Stimulated activated CD4-positive, alpha-beta T cell treated with anti-CD3 and anti-CD28 coated beads, TNF-alpha, amount 100 ng/mL, for 48 hours (primary cell): Measurements from ENCODE around the gene RAD51B.

ENCODE experiments used
- DNase-seq, 3 donors: peaks; one replicate each; pipeline ENCODE4 v3.0.0-alpha.2; 2020; ENCODE audit warnings: low read depth in 3 of 3

Gene RAD51B

DNA sequence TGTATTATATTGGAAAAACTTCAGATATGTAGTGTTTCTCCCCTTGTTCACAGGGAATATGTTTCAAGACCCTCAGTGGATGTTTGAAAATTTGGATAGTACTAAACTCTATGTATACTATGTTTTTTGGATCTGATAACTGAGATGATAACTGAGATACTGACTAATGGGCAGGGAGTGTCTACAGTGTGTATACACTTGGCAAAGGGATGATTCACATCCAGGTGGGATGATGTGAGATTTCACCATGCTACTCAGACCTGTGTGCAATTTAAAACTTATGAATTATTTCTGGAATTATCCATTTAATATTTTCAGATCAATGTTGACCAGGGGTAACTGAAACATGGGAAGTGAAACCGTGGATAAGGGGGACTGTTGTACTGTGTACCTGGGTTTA lies 13.8 kb downstream of the RAD51B start:
- no peak for DNase-seq

DNA sequence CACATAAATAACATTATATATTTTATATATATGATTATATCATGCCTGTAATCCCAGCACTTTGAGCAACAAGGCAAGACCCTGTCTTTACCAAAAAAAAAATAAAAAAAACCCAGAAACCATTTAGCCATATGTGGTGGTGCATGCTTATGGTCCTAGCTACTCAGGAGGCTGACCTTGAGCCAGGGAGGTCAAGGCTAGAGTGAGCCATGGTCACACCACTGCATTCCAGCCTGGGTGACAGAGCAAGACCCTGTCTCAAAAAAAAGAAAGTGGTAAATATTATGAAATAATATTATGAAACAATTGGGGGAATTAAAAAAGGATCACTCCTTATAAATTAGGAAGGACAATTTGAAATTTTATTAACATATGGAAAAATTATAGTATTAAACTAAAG lies 16.0 kb downstream of the RAD51B start:
- no peak for DNase-seq

DNA sequence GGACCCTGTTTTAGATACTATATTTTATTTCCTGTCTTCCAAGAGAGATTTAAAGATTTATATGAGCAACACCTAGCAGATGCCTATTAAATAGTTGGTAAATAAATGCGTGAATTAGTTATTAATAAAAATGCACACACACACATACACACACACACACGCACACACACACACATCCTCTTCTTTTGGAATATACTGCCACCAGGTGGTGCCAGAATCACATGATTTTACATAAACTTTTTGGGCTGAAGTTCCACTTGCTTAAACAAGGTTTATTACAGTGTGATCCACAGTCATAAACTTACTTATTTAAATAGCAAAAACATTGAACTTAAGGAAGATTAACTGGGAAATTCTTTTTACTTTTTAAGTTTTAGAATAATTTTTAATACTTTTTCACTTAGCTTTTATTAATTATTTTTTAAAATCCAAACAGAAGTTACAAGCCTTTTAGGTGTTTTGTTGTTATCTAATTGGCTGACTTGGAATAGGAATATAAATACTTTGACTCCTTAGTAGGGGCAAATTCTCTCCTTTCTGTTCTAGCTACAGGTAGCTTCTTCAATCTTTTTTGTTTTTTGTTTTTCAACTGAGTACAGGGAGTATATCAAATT lies 17.5 kb downstream of the RAD51B start:
- DNase-seq: no peak

DNA sequence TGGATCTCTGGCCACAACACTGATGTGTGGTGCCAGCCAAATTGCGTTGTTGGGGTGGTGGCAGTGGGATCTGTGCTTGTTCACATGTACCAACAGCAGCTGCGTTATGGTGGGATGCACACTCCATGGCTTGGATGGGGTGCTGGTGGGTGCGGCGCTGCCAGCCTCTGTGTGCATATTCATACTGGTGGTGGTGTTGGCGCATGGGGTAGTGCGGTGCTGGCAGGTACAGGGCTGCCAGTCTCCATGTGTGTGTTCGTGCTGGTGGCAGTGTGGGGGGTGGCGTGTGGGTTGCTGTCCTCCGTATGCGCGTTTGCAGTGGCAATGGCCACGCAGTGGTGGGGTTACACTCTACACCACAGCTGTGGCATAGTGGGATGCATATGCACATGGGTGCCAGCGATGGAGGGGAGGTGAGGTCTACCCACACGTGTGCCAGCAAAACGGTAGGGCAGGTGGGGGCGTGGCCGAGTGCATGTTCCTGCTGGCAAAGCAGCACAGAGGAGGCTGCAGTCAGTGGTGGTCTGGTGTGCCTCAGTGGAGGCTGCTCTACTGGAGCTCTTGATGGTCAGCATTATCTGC lies 26.5 kb downstream of the RAD51B start:
- DNase-seq: no peak

DNA sequence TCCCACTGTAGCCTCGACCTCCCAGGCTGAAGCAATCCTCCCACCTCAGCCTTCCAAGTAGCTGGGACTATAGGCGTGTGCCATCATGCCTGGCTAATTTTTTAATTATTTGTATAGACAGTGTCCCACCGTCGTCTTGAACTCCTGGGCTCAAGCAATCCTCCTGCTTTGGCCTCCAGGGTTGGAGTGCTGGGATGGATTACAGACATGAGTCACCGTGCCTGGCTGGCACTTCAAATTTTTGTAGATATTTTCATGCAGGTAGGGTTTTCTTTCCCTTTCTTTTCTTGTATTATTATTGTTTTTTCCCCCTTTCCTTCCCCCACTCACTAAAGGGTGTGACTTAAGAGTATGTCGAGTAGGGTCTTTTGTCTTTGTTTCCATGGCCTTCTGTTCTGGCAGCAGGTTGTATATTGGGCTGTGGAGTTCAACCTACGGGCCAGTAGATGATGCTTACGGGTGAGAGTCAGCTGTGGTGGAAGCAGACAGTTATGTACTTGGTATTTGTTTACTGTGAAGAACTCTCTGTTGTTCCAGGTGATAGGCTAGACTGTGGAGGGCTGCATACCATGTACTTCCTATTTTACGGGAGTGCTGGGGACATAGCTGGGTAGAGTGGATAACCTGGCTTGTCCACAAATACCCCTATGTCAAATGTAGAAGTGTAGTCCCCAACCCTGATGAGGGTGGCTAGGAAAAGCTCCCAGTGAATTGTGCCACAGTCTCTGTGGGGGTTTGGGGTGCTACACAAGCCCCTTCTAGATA lies 30.7 kb downstream of the RAD51B start:
- no peak for DNase-seq

DNA sequence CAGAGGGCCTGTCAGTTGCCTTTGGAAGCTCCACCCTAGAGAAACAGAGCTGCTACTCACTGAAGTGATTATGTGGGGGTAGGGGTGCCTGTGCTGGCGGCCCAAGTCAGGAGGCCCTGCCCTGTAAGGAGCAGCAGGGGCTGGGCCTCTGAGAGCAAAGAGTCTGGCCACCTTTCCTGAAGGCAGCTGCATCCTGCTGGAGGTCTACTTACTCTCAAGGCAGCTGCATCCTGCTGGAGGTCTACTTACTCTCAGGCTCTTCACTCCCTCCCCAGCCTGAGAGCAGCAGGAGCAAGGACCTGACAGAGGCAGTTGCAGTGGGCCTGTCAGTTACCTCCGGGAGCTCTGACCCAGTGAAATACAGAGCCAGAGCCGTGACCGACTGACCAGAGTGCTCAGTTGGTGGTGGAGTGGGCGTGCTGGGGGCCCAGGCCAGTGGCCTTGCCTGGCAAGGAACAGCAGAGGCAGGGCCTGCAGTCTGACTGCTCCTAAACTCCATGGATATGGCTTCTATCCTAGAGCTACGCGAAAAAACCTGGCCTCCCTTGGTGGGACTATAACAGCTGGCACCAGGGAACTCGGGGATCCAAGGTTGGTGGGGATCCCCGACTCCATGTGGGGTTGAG lies 32.3 kb downstream of the RAD51B start:
- DNase-seq: no peak

DNA sequence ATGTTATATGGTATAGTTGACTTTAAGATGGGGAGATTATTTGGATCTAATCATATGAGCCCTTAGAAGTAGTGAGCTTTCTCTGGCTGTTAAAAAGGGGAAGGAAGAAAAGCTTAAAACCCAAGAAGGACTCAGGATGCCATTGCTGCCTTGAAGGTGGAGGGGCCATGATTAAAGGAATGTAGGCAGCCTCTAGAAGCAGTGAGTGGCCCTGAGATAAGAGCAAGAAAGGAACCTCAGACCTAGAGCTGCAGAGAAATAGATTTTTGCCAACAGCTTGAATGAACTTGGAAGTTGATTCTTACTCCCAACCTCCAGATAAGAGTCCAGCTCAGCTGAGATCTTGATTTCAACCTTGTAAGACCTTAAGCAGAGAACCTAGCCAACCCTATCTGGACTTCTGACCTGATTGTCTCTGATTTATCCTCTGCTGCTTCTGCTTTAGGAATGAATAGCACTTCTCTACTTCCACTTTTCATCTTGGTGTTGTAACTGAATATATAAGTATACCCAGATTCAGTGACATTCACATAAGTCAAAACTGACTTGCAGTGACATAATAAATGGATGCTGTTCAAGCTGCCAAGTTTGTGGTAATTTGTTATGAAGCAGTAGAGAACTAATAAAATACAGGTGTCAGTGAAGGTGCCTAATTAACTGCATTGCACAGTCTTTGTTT lies 33.5 kb downstream of the RAD51B start:
- no peak for DNase-seq

DNA sequence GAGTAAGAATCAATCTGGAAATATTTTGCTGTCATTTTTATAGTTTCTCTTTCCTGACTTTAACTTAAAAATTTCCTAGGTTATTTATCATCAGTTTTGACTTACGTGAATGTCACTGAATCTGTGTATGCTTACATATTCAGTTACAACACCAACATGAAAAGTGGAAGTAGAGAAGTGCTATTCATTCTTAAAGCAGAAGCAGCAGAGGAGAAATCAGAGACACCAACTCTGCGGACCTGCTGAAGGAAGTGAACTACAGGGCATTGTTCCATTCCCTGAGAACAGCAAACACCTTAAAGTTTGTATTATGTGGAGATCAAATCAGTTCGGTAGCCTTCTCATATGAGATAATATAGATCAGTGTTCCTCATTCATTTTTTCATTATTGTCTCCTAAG lies 34.1 kb downstream of the RAD51B start:
- DNase-seq: no peak

DNA sequence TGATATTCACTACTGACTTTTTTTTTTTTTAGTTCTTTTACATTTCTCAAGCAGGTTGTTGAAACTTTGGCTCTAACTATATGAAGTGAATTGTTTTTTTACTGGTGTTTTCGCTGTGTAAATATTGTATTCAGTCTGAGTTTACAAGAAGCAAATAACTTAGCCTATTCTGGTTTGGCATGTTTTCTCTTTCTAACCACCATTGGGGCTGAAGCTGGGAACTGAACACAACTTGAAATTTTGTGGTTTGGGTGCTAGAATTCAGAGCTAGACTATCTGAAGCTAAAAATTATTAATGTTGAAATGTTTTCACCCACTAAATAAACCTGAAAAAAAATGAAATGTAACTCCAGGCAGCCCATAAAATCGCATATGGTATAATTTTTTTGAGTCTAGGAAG lies 37.2 kb downstream of the RAD51B start:
- DNase-seq: no peak

DNA sequence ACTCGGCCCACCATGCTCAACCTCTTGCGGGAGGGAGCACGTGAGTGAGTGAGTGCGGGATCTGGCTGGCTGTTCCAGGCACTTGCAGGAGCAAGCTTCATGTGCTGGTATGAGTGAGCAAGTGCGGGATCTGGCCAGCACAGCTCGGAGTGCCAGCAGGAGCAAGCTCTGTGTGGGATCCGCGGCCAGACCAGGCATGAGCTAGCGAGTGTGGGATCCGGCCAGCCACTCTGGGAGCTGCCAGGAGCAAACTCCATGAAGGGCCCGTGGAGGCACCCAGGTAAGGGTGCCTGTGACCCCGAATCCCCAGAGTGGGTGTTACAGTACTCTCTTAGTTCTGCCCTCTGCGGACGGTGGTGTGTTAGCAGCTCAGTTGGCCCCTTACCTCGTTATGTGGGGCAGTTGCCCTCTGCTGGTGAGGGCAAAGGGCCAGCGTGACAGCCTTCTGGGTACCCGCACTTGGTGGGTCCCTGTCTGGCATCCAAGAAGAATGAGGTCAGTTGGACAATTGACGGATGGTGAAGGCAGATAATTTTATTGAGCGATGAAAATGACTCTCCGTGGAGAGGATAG lies 38.3 kb downstream of the RAD51B start:
- DNase-seq: no peak

DNA sequence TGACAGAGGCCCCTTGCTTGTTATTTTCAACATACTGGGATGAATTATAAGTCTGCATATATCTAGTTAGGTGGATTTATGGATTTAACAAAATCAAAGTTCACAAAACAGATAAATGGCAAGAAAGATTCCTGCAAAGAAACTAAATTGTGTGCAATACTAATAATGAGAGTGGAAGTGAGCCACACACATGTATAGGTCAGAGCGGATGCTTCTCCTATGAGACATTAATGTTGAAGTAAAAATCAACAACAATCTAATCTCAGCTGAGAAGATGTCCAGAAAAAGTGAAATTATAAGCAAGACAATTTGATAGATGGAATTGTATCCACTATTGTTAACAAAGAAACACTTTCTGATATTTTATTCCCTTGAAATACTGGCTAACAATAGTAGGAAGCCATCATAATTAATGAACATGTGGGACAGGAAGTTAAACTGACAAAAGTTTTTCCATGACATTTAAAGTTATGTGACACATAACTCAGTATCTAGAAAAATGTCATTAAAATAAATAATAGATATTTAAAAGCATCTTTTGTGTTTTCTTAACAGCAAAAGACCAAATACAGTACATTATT lies 39.7 kb downstream of the RAD51B start:
- no peak for DNase-seq

DNA sequence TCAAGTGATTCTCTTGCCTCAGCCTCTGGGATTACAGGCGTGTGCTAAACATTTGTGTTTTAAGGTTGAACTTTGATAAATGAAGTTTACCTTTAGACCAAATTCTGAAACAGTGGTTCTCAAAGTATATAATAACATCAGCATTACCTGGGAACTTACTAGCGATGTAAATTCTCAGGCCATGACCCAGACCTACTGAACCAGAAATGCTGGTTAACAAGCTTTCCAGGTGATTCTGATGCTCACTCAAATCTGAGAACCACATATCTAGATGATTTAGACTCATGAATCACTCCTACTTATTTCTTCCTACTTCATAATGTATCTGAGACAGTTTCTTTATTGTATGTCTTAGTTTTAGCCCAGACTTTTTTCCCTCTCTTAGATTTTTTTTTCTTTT lies 43.6 kb downstream of the RAD51B start:
- DNase-seq: no peak

DNA sequence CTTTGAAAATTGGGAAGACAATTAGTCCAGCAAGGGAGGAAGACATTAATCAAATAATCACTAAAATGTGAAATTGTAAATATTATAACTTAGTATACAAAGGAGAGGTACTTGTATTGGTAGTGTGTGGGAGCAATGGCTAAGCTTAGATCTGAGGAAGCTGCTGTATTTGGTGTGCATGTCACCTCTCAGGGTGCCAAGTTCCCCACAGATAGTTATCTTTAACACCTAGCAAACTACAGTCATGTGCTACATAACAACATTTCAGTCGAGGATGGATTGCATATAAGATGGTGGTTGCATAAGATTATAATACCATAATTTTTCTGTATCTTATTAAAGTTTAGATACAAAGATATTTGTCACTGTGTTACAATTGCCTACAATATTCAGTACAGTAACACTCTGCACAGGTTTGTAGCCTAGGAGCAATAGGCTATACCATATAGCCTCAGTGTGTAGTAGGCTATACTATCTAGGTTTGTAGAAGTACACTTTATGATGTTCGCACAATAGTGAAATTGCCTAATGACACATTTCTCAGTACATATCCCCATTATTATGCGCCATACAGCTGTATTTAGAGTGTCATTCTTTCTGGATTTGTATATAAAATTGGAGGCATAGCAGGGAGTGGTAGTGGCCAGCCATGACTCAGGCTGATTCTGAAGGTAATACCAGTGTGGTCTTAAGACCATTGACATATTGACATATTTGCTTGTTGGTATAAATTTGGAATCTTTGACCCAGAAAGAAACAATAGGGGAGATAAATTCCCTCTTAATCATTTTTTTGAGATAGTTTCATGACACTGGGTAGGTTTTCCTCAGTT lies 55.8 kb downstream of the RAD51B start:
- no peak for DNase-seq

DNA sequence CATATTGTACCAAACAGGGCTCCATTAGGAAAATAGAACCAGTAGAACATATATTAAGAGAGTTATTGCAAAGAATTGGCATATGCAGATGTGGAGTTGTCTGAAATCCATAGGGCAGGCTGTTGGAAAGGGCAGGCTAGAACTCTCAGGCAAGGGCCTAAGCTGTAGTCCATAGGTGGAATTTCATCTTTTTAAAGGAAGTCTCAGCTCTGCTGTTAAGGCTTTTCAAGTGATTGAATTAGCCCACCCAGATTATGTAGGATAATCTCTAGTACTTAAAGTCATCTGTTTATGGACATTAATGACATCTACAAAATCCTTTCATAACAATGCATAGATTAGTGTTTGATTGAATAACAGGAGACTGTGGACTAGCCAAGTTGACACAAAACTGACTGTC lies 59.4 kb downstream of the RAD51B start:
- no peak for DNase-seq

DNA sequence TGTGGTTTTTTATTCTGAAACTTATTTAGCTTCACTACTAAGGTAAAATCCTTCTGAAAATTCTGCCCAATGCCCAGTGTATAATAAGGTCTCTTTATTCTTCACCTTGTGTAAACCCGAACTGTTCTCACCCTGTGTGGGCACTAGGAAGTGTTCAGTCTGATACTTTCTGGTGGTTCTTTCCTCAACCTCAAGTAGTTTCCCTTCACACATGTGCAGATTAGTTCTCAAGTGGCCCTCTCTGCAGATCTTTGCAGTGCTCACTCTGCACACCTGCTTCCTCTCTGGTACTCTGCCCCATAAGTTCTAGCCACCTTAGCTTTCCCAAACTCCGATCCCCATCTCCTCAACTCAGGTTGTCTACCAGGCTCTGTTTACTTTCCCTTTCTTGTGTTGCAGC lies 61.6 kb downstream of the RAD51B start:
- DNase-seq: no peak

DNA sequence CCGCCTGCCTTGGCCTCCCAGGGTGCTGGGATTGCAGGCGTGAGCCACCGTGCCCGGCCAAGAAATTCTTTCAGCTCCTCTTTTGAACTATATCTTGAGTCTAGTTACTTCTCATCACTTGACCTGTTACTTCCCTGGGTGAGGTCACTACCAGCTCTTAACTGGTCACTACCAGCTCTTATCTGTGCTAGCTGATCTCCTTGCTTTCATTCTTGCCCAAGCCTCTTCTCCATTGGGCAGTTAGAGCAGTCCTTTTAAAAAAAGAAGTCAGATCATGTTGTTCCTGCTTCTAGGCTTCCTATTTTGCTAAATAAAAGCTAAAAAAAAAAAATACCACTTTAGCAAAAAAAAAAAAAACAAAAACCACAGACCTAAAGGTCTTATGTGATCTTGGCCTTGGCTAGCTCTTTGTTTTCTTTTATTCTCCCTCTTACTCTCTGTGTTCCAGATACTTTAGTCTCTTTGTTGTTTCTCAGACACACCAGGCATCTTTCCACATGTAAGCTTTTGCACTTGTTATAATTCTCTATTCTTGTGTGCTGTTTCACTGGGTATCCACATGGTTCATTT lies 63.5 kb downstream of the RAD51B start:
- DNase-seq: no peak

DNA sequence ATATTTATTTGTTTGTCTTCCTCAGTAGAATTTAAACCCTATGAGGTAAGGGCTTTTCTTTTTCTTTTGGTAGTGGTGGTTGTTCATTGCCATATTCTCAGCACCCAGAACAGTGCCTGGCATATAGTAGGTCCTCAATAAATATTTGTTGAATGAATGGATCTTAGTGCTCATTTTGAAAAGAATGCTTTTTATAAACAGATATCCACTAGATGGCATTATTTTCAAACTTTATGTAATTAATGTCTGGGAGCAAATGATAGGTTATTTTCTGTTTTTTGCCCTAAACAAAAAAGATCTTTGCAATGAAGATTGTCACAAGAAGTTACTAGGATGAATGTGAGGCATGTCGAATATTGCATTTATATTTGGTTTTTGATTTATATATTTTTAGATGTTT lies 64.1 kb downstream of the RAD51B start:
- DNase-seq: no peak

DNA sequence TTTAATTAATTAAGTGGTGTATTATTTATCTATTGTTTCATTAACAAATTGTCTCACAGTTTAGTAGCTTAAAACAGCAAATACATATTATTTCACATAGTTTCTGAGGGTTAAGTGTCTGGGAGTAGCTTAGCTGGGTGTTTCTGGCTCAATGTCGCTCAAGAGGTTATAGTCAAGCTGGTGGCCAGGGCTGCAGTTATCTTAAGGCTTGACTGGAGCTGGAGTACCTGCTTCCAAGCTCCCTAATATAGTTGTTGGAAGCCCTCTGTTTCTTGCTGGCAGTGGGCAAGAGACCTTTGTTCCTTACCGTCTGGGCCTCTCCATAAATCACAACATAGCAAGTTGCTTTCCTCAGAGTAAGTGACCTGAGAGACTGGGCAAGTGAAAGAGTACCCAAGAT lies 66.6 kb downstream of the RAD51B start:
- no peak for DNase-seq

DNA sequence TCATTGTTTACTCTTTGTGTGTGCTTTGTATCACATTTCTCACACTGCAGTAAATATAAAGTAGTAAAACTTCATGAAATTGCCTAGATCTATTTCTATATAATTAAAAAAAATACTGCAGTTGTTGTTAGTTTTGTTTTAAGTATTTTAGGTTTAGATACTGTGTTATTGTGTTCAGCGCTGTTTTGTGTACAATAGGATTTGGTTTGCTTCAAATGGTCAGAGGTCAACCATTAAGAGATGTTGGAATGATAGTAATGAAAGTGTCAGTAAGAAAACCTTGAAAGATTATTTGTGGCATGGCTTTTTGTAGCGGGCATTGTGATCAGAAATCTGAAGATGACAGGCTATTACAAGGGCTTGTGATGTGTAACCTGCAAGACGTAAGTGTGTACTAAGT lies 67.9 kb downstream of the RAD51B start:
- DNase-seq: no peak

DNA sequence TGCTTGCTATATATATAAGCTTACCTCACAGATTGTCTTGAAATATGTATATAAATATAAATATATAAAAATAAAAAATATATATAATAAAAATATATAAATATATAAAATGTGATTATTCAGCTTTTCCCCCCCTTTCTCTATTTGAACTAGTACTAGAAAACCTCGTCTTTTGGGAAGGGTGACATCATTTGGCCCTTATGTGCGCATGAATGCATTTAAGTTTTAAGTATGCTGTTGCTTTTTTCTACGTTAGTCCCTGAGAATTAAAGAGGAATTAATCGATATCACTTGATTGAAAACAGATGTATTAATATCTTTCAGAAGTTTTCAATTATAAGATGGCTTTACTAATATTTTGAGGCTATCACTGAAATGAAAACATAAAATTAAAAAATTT lies 69.9 kb downstream of the RAD51B start:
- DNase-seq: no peak
